Hepatocyte (in vitro differentiated cells): ENCODE measurements around the gene NRG2.

ENCODE experiments used
- EZH2 ChIP-seq: fragments of 200-600 bp; sonication (generic); IDR thresholded peaks from 2 replicates; pipeline ENCODE4 v1.6.1; 2016; ENCODE audit warnings: antibody characterized with exemption, mild to moderate bottlenecking, borderline replicate concordance
- TF ChIP-seq, protein P1 (sequence below): fragments of 200-600 bp; sonication (generic); IDR thresholded peaks from 2 replicates; pipeline ENCODE4 v1.5.1; 2016; ENCODE audit warnings: antibody characterized with exemption, mild to moderate bottlenecking; ENCODE audit not compliant: poor library complexity

DNA sequence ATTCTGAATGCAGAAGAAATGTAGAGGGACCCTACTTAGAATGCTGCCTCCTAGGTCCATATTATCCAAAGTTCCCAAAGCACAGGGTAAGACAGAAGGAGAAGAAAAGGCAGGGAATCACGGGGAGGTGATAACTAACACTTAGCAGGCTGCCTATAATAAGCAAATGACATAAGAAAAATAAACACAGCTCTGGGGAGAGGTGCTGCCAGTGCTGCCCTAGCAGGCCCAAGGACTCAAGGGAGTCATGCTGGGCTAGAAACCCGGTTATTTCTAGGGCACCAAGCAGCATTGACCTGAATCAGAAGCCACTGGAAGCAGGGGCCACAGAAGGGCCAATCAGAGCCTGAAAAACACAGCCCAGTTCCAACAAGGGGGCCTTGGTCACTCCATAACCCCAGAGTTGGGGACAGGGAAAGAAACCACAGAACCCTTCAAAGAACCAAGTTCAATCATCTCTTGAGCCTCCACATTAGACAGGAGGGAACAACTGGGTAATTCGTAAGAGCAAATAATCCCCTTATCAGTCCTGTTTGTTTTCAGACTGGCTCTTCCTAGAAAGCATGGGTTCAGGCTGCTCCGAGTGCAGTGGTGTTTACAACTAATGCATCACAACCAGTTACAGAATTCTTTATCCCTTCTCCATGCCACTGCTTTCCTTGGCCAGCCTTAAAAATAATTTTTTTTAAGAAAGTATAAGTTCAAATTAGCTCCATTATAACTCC lies 24.0 kb downstream of the NRG2 start:
- TF ChIP-seq, protein P1, sequence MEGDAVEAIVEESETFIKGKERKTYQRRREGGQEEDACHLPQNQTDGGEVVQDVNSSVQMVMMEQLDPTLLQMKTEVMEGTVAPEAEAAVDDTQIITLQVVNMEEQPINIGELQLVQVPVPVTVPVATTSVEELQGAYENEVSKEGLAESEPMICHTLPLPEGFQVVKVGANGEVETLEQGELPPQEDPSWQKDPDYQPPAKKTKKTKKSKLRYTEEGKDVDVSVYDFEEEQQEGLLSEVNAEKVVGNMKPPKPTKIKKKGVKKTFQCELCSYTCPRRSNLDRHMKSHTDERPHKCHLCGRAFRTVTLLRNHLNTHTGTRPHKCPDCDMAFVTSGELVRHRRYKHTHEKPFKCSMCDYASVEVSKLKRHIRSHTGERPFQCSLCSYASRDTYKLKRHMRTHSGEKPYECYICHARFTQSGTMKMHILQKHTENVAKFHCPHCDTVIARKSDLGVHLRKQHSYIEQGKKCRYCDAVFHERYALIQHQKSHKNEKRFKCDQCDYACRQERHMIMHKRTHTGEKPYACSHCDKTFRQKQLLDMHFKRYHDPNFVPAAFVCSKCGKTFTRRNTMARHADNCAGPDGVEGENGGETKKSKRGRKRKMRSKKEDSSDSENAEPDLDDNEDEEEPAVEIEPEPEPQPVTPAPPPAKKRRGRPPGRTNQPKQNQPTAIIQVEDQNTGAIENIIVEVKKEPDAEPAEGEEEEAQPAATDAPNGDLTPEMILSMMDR: no peak
- no peak for TF ChIP-seq EZH2
